Effector memory CD4-positive, alpha-beta T cell (primary cell): ENCODE data around the gene TBC1D28.
"Not testable (repeated sequence)": the region's sequence is repeated elsewhere in the genome, so short reads cannot be mapped to it uniquely, and the experiment has no call there.

Source experiments
- DNase-seq, 3 donors: peaks; one replicate each; pipeline ENCODE4 v3.0.0-alpha.2; 2020
- H3K27ac ChIP-seq: 2 replicates; pipeline ENCODE4 v1.7.0; 2013; ENCODE audit warnings: mild to moderate bottlenecking, low read length, moderate library complexity; ENCODE audit not compliant: insufficient read depth, poor library complexity, severe bottlenecking
- H3K27me3 ChIP-seq: replicated peaks from 2 replicates; pipeline ENCODE4 v1.7.0; 2013; ENCODE audit warnings: mild to moderate bottlenecking, low read length; ENCODE audit not compliant: insufficient read depth, control insufficient read depth, poor library complexity, severe bottlenecking
- H3K36me3 ChIP-seq: 2 replicates; pipeline ENCODE4 v1.7.0; 2013; ENCODE audit warnings: mild to moderate bottlenecking, low read length, moderate library complexity; ENCODE audit not compliant: control insufficient read depth, insufficient read depth
- H3K4me1 ChIP-seq: 2 replicates; pipeline ENCODE4 v1.7.0; 2013; ENCODE audit warnings: low read length, mild to moderate bottlenecking; ENCODE audit not compliant: control insufficient read depth, insufficient read depth, poor library complexity, severe bottlenecking
- H3K4me3 ChIP-seq: 2 replicates; pipeline ENCODE4 v1.7.0; 2013; ENCODE audit warnings: low read length, low read depth, mild to moderate bottlenecking; ENCODE audit not compliant: insufficient read depth, poor library complexity, severe bottlenecking
- H3K9me3 ChIP-seq: 2 replicates; pipeline ENCODE4 v1.7.0; 2013; ENCODE audit warnings: mild to moderate bottlenecking, low read length, moderate library complexity; ENCODE audit not compliant: control insufficient read depth
- total RNA-seq, 3 donors: gene quantifications; one replicate each; lab custom pipeline; 2026; lab: John Stamatoyannopoulos, UW

TBC1D28 gene
- total RNA-seq = 0 to 0.19 (median 0) reads per million in 3 donors

DNA sequence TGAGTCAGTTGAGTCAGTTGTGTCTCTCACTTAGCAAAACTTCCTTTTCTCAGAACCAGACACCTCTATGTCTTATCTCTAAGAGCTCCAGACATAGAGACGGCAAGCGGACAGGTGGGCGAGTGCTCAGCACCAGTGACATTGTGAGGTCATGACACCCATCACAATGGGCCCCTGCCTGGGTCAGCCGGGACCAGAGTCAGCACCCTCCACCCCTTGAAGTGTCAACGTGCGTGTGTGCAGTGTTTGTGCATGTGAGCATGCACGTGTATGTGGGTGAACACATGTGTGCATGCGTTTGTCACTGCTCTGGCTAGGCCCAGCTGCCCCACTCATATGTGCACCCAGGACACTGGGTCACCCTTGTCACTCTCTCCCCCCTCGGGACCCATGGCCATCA is at the start of gene TBC1D28:
TBC1D28 (minus strand) TSS at position 101 of the 400 bp plus-strand sequence. CDS start 3,039 bp downstream, outside the sequence.
- not testable (repeated sequence) for H3K36me3 ChIP-seq, H3K4me1 ChIP-seq, H3K27ac ChIP-seq, DNase-seq, H3K9me3 ChIP-seq, H3K4me3 ChIP-seq, H3K27me3 ChIP-seq

GRCh38 chr17:18682668-18683067 is 38.5 kb upstream of the TBC1D28 start:
- not testable (repeated sequence) for H3K9me3 ChIP-seq, H3K4me1 ChIP-seq, H3K36me3 ChIP-seq, H3K27me3 ChIP-seq, H3K27ac ChIP-seq, DNase-seq, H3K4me3 ChIP-seq

DNA sequence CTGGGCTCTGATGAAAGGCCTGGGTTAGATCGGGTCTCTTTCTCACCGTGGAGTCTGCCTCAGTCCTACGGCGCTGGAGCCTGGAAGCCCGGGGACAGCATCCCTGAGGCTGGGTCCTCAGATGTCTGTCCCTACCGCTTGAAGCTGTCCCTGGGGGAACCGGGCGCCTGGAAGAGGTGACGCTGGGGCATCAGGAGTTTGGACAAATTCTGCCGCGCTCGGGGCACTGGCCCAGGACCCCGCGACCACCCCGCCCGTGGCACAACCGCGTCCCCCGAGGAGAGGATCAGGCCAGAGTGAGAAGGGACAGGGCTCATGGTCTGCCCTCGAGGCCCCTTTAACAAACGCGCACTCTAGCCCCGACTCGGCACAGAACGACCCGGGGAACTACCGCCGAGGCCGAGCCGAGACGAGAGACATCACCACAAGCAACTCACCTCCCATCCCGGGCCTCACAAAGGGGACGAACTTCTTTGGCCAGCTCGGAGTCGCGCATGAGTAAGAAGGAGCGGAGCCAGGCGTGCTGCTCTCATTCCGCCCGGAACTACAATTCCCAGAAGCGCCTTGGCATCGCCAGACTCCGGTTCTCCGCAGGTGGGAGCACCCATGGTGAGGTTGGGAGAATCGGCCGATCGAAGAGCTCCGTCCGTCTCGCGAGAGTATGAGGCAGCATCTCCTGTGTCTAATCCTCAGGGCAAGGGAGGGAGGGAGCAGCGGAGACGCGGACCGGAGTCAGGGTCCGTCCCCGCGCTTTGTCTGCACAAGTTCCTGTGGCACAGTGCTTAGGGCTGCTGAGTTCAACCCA is 37.8 kb upstream of the TBC1D28 start, which contains the start of gene FOXO3B:
FOXO3B (minus strand) TSS at position 548 of the 805 bp plus-strand sequence. CDS start 663 bp downstream, outside the sequence.
- H3K4me1 ChIP-seq, H3K9me3 ChIP-seq, H3K36me3 ChIP-seq, H3K27me3 ChIP-seq: not testable (repeated sequence)
- H3K4me3 ChIP-seq = peak within 1 kb of the TSS; percentile 54
- DNase-seq = peak; percentile 73 to 78 (median 73)
- peak within 1 kb of the TSS; percentile 58 for H3K27ac ChIP-seq

DNA sequence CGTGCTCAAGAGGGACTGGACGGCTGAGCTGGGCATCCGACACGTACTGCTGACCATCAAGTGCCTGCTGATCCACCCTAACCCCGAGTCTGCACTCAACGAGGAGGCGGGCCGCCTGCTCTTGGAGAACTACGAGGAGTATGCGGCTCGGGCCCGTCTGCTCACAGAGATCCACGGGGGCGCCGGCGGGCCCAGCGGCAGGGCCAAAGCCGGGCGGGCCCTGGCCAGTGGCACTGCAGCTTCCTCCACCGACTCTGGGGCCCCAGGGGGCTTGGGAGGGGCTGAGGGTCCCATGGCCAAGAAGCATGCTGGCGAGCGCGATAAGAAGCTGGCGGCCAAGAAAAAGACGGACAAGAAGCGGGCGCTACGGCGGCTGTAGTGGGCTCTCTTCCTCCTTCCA is 33.2 kb upstream of the TBC1D28 start:
- H3K27me3 ChIP-seq, H3K36me3 ChIP-seq, H3K4me1 ChIP-seq, H3K27ac ChIP-seq, H3K9me3 ChIP-seq, H3K4me3 ChIP-seq, DNase-seq: not testable (repeated sequence)

DNA sequence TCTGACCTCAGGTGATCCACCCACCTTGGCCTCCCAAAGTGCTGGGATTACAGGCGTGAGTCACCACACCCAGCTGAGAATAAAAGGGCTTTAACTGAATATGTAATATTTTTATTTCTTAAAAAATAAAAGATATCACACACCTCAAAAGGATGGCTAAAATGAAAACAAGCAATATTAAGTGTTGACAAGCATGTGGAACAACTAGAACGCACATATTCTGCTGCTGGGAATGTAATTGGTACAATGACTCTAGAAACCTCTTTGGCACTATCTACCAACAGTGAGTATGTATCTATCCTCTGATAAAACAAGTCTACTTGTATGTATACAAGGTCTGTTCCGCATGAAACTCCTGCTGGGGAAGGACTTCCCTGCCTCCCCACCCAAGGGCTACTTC is 32.7 kb upstream of the TBC1D28 start:
- DNase-seq = not testable (repeated sequence)

GRCh38 chr17:18672395-18673227 is 28.4 kb upstream of the TBC1D28 start:
- not testable (repeated sequence) for H3K27ac ChIP-seq, H3K9me3 ChIP-seq, H3K4me1 ChIP-seq, H3K36me3 ChIP-seq, H3K4me3 ChIP-seq, DNase-seq, H3K27me3 ChIP-seq

More for the DNA sequence above, 32.7 kb upstream of the TBC1D28 start:
- H3K9me3 ChIP-seq, H3K36me3 ChIP-seq, H3K27me3 ChIP-seq, H3K27ac ChIP-seq, H3K4me1 ChIP-seq, H3K4me3 ChIP-seq: not testable (repeated sequence)

GRCh38 chr17:18668625-18669024 is 24.4 kb upstream of the TBC1D28 start:
- not testable (repeated sequence) for H3K4me3 ChIP-seq, DNase-seq, H3K27ac ChIP-seq, H3K36me3 ChIP-seq, H3K9me3 ChIP-seq, H3K4me1 ChIP-seq, H3K27me3 ChIP-seq

GRCh38 chr17:18667535-18667934 is 23.3 kb upstream of the TBC1D28 start:
- H3K9me3 ChIP-seq, H3K27ac ChIP-seq, DNase-seq: not testable (repeated sequence)

DNA sequence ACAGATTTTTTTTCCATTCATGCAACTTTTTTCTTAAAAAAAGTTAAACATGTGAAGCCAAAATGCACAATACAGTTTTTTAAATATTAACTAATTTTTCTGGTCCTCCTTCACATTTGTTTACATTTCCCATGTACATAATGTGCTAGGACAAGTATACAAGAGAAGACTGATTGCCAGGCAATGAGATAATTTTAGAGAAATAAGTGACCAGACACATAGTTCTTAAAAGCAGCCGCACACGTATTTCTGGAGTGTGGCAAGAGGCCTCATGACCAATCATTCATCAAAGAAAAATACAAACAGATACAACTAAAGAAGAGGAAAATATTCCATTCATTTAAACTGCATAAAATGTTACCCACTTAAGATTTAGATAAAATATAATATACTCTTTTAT is 22.1 kb upstream of the TBC1D28 start:
- not testable (repeated sequence) for H3K36me3 ChIP-seq, H3K9me3 ChIP-seq, H3K27me3 ChIP-seq, DNase-seq, H3K4me3 ChIP-seq, H3K4me1 ChIP-seq, H3K27ac ChIP-seq

More at GRCh38 chr17:18667535-18667934, 23.3 kb upstream of the TBC1D28 start:
- H3K4me1 ChIP-seq, H3K27me3 ChIP-seq, H3K4me3 ChIP-seq, H3K36me3 ChIP-seq: not testable (repeated sequence)
